Erythroblast (primary cell): ENCODE results near the gene RPL31.

ENCODE experiments used
- GATA1 ChIP-seq: IDR thresholded peaks from 2 replicates; pipeline ENCODE4 v1.6.1; 2011; ENCODE audit warnings: low read depth, mild to moderate bottlenecking, control low read depth, low read length, moderate library complexity
- POLR2A ChIP-seq: IDR thresholded peaks from 2 replicates; pipeline ENCODE4 v1.6.1; 2011; ENCODE audit warnings: mild to moderate bottlenecking, low read length

DNA sequence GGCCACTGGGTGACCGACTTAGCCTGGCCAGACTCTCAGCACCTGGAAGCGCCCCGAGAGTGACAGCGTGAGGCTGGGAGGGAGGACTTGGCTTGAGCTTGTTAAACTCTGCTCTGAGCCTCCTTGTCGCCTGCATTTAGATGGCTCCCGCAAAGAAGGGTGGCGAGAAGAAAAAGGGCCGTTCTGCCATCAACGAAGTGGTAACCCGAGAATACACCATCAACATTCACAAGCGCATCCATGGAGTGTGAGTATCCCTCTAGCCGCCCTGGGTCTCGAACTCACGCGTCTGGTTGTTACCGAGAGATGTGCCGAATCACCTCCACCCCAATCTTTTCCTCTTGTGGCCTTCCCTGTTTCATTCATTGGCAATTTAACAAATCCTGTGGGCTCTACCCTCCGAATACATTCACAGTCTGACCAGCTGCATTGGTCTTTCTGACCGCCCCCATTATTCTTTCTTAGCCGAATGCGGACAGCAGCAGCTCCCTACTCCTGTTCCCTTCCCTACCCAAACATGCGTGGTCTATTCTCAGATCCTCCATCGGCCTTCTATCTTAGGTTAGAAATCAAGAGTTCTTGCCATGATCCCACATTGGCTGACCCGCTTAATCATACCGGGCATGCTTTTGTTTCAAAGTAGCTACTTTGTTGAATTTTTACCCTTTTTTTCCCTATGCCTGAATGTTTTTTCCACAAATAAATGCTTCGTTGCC, 631 bp downstream of the RPL31 start:
- TF ChIP-seq POLR2A, result no peak
- no peak for TF ChIP-seq GATA1
